H1 (cell line): Measurements from ENCODE around the gene ERO1B.

Experiments
- CEBPB ChIP-seq: IDR thresholded peaks from 2 replicates; pipeline ENCODE4 v1.6.1; 2012; ENCODE audit warnings: low read depth, low read length
- CREB1 ChIP-seq: IDR thresholded peaks from 2 replicates; pipeline ENCODE4 v1.6.1; 2012; ENCODE audit warnings: inconsistent platforms
- EZH2 ChIP-seq: fragments of 200-600 bp; sonication (generic); IDR thresholded peaks from 2 replicates; pipeline ENCODE4 v1.7.1; 2012; ENCODE audit warnings: low read depth, mild to moderate bottlenecking, moderate library complexity, low read length, inconsistent platforms; ENCODE audit not compliant: severe bottlenecking
- GABPA ChIP-seq: IDR thresholded peaks from 2 replicates; pipeline ENCODE4 v1.6.1; 2011; ENCODE audit warnings: mild to moderate bottlenecking, low read length, moderate library complexity, borderline replicate concordance; ENCODE audit not compliant: insufficient read depth
- JUN ChIP-seq: IDR thresholded peaks from 2 replicates; pipeline ENCODE4 v1.6.1; 2011; ENCODE audit warnings: low read depth, mild to moderate bottlenecking, improper control_type of control experiment, low read length
- KDM1A ChIP-seq: fragments of 200-600, 300-600 bp; sonication (generic); IDR thresholded peaks from 2 replicates; pipeline ENCODE4 v1.7.1; 2016; ENCODE audit warnings: mild to moderate bottlenecking, low read length, borderline replicate concordance
- POLR2AphosphoS5 ChIP-seq: IDR thresholded peaks from 2 replicates; pipeline ENCODE4 v1.6.1; 2011; ENCODE audit warnings: low read depth, low read length
- SUZ12 ChIP-seq: fragments of 200-600 bp; sonication (generic); IDR thresholded peaks from 2 replicates; pipeline ENCODE4 v1.6.1; 2012; ENCODE audit warnings: mild to moderate bottlenecking, inconsistent platforms, low read length, moderate library complexity, mixed read lengths
- TAF1 ChIP-seq: IDR thresholded peaks from 2 replicates; pipeline ENCODE4 v1.6.1; 2011; ENCODE audit warnings: mild to moderate bottlenecking, low read depth, low read length
- TF ChIP-seq, protein P1 (sequence below), 3 experiments: IDR thresholded peaks; 1 replicate in 2 of 3; 2 replicates in 1 of 3; pipeline versions ENCODE4 v1.5.1 to v1.6.1; 2011; ENCODE audit warnings: low read length in 3 of 3, mild to moderate bottlenecking in 3 of 3, inconsistent platforms in 2 of 3, low read depth in 1 of 3, moderate library complexity in 1 of 3; ENCODE audit not compliant: insufficient read depth in 1 of 3; ENCODE audit errors: control extremely low read depth in 1 of 3
- TF ChIP-seq, protein P2 (sequence below): IDR thresholded peaks from 2 replicates; pipeline ENCODE4 v1.6.1; 2012; ENCODE audit warnings: inconsistent platforms

DNA sequence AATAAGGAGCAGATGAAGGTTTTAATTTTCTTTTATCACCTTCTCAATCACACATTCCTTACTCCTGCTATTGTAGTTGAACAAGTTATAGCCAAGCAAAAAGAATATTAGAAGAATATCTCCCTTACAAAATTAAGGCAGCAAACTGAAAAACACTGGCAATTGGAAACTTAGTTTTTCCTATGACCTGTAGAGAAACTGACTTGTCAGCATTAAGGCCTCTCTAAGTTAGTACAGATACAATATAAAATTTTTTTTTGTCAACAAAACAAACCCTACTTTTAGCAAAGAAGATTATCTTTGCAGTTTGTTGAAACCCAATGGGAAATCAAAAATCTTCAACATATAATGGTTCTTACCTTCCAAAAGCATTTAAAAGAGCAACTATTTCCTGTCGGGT, 61.3 kb downstream of the ERO1B start:
- TF ChIP-seq EZH2: no peak
- TF ChIP-seq CREB1: no peak
- TF ChIP-seq KDM1A: no peak
- TF ChIP-seq, protein P1, sequence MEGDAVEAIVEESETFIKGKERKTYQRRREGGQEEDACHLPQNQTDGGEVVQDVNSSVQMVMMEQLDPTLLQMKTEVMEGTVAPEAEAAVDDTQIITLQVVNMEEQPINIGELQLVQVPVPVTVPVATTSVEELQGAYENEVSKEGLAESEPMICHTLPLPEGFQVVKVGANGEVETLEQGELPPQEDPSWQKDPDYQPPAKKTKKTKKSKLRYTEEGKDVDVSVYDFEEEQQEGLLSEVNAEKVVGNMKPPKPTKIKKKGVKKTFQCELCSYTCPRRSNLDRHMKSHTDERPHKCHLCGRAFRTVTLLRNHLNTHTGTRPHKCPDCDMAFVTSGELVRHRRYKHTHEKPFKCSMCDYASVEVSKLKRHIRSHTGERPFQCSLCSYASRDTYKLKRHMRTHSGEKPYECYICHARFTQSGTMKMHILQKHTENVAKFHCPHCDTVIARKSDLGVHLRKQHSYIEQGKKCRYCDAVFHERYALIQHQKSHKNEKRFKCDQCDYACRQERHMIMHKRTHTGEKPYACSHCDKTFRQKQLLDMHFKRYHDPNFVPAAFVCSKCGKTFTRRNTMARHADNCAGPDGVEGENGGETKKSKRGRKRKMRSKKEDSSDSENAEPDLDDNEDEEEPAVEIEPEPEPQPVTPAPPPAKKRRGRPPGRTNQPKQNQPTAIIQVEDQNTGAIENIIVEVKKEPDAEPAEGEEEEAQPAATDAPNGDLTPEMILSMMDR (IDR thresholded peaks at IDR 0.05; ENCODE audit: control extremely low read depth in 1 of 3, insufficient read depth in 1 of 3, low read depth in 1 of 3, low read length in 3 of 3): no peak
- TF ChIP-seq CEBPB: no peak
- no peak for TF ChIP-seq SUZ12
- no peak for TF ChIP-seq GABPA
- TF ChIP-seq, protein P2, sequence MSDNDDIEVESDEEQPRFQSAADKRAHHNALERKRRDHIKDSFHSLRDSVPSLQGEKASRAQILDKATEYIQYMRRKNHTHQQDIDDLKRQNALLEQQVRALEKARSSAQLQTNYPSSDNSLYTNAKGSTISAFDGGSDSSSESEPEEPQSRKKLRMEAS: no peak
- no peak for TF ChIP-seq POLR2AphosphoS5
- no peak for TF ChIP-seq TAF1
- TF ChIP-seq JUN: no peak
